GM12801 (cell line): ENCODE measurements around the gene PUS3.

Experiments
- CTCF ChIP-seq: IDR thresholded peaks from one replicate; pipeline ENCODE4 v1.5.1; 2011; ENCODE audit warnings: control low read depth; ENCODE audit not compliant: insufficient read length; ENCODE audit errors: extremely low read depth

PUS3 gene

GRCh38 chr11:125948278-125949051, 45.5 kb upstream of the PUS3 start:
- no peak for TF ChIP-seq CTCF

GRCh38 chr11:125947419-125948277, 44.6 kb upstream of the PUS3 start:
- TF ChIP-seq CTCF: no peak

GRCh38 chr11:125946712-125947418, 43.9 kb upstream of the PUS3 start:
- TF ChIP-seq CTCF: no peak

- no peak for TF ChIP-seq CTCF
Measured at GRCh38 chr11:125945797-125946520, 43.0 kb upstream of the PUS3 start, which contains the start of gene VSIG10L2. Gene VSIG10L2 (plus strand): TSS chr11:125946044. CDS start chr11:125946056, 12 bp downstream.

- TF ChIP-seq CTCF: no peak
Measured at GRCh38 chr11:125945011-125945796, 42.2 kb upstream of the PUS3 start.

GRCh38 chr11:125944350-125945010, 41.5 kb upstream of the PUS3 start:
- TF ChIP-seq CTCF: no peak
